Sigmoid colon (tissue), 3 donors: ENCODE measurements around the gene PRMT7.

ENCODE experiments used
- CTCF ChIP-seq, 4 experiments: fragments of 450-650 bp in 3 of 4; fragments of 200-600 bp in 1 of 4; IDR thresholded peaks; one replicate each; pipeline ENCODE4 v1.5.1; 2016 to 2019; ENCODE audit warnings: antibody characterized with exemption in 4 of 4, mild to moderate bottlenecking in 3 of 4, moderate library complexity in 2 of 4
- POLR2A ChIP-seq, 2 donors: fragments of 450-650 bp; IDR thresholded peaks; one replicate each; pipeline ENCODE4 v1.6.1; 2016; ENCODE audit warnings: antibody characterized with exemption in 2 of 2, mild to moderate bottlenecking in 2 of 2, moderate library complexity in 2 of 2

- TF ChIP-seq POLR2A (IDR thresholded peaks at IDR 0.05) (peak in 1 of 2 donors; percentile 48), CTCF (IDR thresholded peaks at IDR 0.05) (no peak)
These were observed 75.8 kb downstream of the PRMT7 start for GRCh38 chr16:68386628-68387027.
